Smooth muscle cell (in vitro differentiated cells): ENCODE data around the gene CORT. TPM values are rescaled to one million over a fixed set of nuclear protein-coding genes. Genes with fewer than 3 reads are reported as not detected.
"Not testable (repeated sequence)": the region's sequence is repeated elsewhere in the genome, so short reads cannot be mapped to it uniquely, and the experiment has no call there.

Experiments
- DNase-seq: peaks from one replicate; lab custom pipeline; 2025; ENCODE audit not compliant: unreplicated experiment; lab: John Stamatoyannopoulos, UW
- H2AFZ ChIP-seq: fragments of 200-600 bp; sonication (generic); 2 replicates; pipeline ENCODE4 v1.6.0; 2016; ENCODE audit warnings: antibody characterized with exemption, low read depth, mild to moderate bottlenecking
- H3F3A ChIP-seq: fragments of 200-600 bp; sonication (generic); 2 replicates; pipeline ENCODE4 v1.6.0; 2017; ENCODE audit warnings: antibody characterized with exemption, low read depth
- H3K27ac ChIP-seq: fragments of 200-600 bp; sonication (generic); 2 replicates; pipeline ENCODE4 v1.5.1; 2016; ENCODE audit warnings: low read depth, mild to moderate bottlenecking
- H3K27me3 ChIP-seq: fragments of 200-600 bp; sonication (generic); 2 replicates; pipeline ENCODE4 v1.6.1; 2016; ENCODE audit warnings: low read depth, mild to moderate bottlenecking
- H3K36me3 ChIP-seq: fragments of 200-600 bp; sonication (generic); 2 replicates; pipeline ENCODE4 v1.5.1; 2016; ENCODE audit warnings: low read depth
- H3K4me1 ChIP-seq: fragments of 200-600 bp; sonication (generic); 2 replicates; pipeline ENCODE4 v1.5.1; 2016; ENCODE audit warnings: low read depth
- H3K4me2 ChIP-seq: fragments of 200-600 bp; sonication (generic); 2 replicates; pipeline ENCODE4 v1.6.0; 2016; ENCODE audit warnings: mild to moderate bottlenecking
- H3K4me3 ChIP-seq: fragments of 200-600 bp; sonication (generic); 2 replicates; pipeline ENCODE4 v1.5.1; 2016; ENCODE audit warnings: mild to moderate bottlenecking
- H3K79me2 ChIP-seq: fragments of 200-600 bp; sonication (generic); 2 replicates; pipeline ENCODE4 v1.6.0; 2016; ENCODE audit warnings: low read depth, mild to moderate bottlenecking
- H3K9ac ChIP-seq: fragments of 200-600 bp; sonication (generic); 2 replicates; pipeline ENCODE4 v1.6.0; 2016; ENCODE audit warnings: low read depth
- H3K9me3 ChIP-seq: fragments of 200-600 bp; sonication (generic); replicated peaks from 2 replicates; pipeline ENCODE4 v1.5.1; 2016; ENCODE audit warnings: low read depth
- H4K20me1 ChIP-seq: fragments of 200-600 bp; sonication (generic); 2 replicates; pipeline ENCODE4 v1.6.0; 2016; ENCODE audit warnings: low read depth
- CTCF ChIP-seq: fragments of 200-600 bp; sonication (generic); IDR thresholded peaks from 2 replicates; pipeline ENCODE4 v1.5.1; 2017; ENCODE audit warnings: borderline replicate concordance, mild to moderate bottlenecking, antibody characterized with exemption; ENCODE audit not compliant: insufficient read depth, poor library complexity, severe bottlenecking
- WGBS: methylation state at CpG from one replicate; pipeline ENCODE4 v1.1.7; 2016; ENCODE audit warnings: low lambda C conversion rate; 5-methylcytosine and 5-hydroxymethylcytosine counted together
- polyA plus RNA-seq: library from polyadenylated mRNA; unstranded; fragments of >200 nt; fragmentation: Nextera tagmentation; extraction: Ambion mirVana; gene quantifications from 2 replicates; pipeline ENCODE4 v1.2.1, GENCODE V29; 2016
- total RNA-seq: library from RNA; depleted of rRNA; stranded (reverse); fragments of >200 nt; gene quantifications from 2 replicates; pipeline ENCODE4 v1.2.3, GENCODE V29; 2014

CORT gene
- total and polyA plus RNA-seq, 2 experiments from 2014 or later, result not detected

DNA sequence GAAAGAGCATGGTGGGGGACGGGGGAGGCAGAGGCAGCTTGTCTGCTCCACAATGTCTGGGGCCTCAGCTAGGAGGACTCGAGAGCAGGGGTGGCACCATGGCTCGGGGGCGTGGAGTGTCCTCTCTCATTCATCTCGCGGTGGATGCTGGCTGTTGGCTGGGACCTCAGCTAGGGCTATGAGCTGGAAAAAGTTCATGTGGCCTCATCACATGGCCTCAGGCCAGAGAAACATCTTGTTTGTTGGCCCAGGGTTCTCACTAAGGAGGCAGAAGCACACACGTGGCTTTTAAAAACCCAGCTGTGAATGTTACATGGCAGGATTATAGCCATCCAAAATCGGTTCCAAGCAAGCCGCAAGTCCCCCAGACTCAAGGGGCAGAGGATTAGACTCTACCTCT is 25.8 kb upstream of the CORT start:
- Histone ChIP-seq H3K27ac (no peak overlapping the region), H3K4me2 (no peak overlapping the region), H3K9ac (no peak overlapping the region), H4K20me1 (no peaks in the 10 kb centered on the region), H3K4me3 (no peak overlapping the region), H3K79me2 (no peaks in the 10 kb centered on the region), H2AFZ (no peak overlapping the region), H3K4me1 (no peaks in the 10 kb centered on the region), H3K9me3 (no peaks in the 10 kb centered on the region), H3F3A (no peaks in the 10 kb centered on the region), H3K27me3 (no peaks in the 10 kb centered on the region), H3K36me3 (no peaks in the 10 kb centered on the region)
- DNase-seq, result no peak
- WGBS, result 85% methylated on average over 9 of the region's 9 CpGs
- no peak for TF ChIP-seq CTCF

DNA sequence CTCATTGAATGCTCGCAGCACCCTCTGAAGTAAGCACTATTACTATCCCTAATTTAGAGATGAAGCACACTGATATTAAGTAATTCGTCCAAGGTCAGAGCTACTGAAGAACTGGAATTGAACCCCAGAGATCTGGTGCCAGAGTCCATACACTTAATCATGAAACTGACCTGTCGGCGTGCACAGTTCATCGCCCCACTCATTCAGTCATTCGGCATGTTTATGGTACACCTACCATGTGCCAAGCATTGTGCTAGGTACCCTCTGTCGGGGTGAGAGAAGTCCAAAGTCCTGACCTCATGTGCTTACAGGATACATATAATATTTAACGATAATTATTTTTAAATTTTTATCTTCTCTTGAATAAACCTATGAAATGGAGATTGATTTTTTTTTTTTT is 25.2 kb upstream of the CORT start:
- no peak overlapping the region for H2AFZ ChIP-seq
- TF ChIP-seq CTCF, result no peak
- WGBS, result 94% methylated on average over 8 of the region's 8 CpGs

DNA sequence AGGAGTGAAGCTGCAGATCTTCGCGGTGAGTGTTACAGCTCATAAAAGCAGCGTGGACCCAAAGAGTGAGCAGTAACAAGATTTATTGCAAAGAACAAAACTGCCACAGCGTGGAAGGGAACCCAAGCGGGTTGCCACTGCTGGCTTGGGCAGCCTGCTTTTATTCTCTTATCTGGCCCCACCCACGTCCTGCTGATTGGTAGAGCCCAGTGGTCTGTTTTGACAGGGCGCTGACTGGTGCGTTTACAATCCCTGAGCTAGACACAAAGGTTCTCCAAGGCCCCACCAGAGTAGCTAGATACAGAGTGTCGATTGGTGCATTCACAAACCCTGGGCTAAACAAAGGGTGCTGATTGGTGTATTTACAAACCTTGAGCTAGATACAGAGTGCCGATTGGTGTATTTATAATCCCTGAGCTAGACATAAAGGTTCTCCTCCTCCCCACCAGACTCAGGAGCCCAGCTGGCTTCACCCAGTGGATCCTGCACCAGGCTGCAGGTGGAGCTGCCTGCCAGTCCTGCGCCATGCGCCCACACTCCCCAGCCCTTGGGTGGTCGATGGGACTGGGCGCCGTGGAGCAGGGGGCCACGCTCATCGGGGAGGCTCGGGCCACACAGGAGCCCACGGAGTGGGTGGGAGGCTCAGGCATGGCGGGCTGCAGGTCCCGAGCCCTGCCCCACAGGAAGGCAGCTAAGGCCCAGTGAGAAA is 23.9 kb upstream of the CORT start:
- H3K79me2 ChIP-seq, H3K9ac ChIP-seq, H3K9me3 ChIP-seq, H3K4me2 ChIP-seq, DNase-seq, H2AFZ ChIP-seq, H3K27ac ChIP-seq, H3K4me3 ChIP-seq, H3K27me3 ChIP-seq, H3K36me3 ChIP-seq, H3F3A ChIP-seq, H4K20me1 ChIP-seq, H3K4me1 ChIP-seq: not testable (repeated sequence)
- WGBS, result 85% methylated on average over 21 of the region's 21 CpGs

More for the DNA sequence above, 25.2 kb upstream of the CORT start:
- no peak overlapping the region for H3K27ac ChIP-seq
- H3K4me1 ChIP-seq, result no peaks in the 10 kb centered on the region
- no peaks in the 10 kb centered on the region for H3K9me3 ChIP-seq
- no peak overlapping the region for H3K9ac ChIP-seq
- H3K4me2 ChIP-seq, result no peak overlapping the region
- DNase-seq, result no peak
- no peaks in the 10 kb centered on the region for H3K27me3 ChIP-seq
- H3K4me3 ChIP-seq, result no peak overlapping the region
- no peaks in the 10 kb centered on the region for H3K36me3 ChIP-seq
- H3F3A ChIP-seq, result no peaks in the 10 kb centered on the region
- no peaks in the 10 kb centered on the region for H3K79me2 ChIP-seq
- no peaks in the 10 kb centered on the region for H4K20me1 ChIP-seq

GRCh38 chr1:10426535-10426848 is 23.3 kb upstream of the CORT start:
- not testable (repeated sequence) for H3K4me2 ChIP-seq, DNase-seq, H3K4me1 ChIP-seq, H3K27me3 ChIP-seq, H2AFZ ChIP-seq, H3K9ac ChIP-seq, H3K79me2 ChIP-seq, H4K20me1 ChIP-seq, H3K27ac ChIP-seq, H3F3A ChIP-seq, H3K36me3 ChIP-seq, H3K9me3 ChIP-seq, H3K4me3 ChIP-seq
- WGBS, result 97% methylated on average over 15 of the region's 21 CpGs

DNA sequence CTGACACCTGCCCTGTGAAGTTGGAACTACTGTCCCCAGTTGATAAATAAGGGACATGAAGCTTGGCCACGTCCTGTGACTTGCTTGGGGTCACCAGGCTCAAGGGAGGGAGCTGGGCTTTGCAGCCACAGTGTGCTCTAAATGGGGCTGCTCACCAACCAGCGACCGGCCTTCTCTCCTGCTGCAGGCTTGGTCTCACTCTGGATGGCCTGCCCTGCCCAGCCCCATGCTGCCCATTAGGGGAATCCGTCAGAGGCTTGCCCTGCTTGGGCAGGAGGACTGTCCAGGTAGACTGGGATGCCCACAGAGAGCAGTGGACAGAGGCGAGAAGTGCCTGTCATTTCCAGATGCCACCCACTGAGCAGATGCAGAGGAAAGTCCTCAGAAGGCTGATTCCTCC is 20.8 kb upstream of the CORT start:
- no peak for DNase-seq
- Histone ChIP-seq H3K4me2 (no peak overlapping the region), H3K27me3 (no peaks in the 10 kb centered on the region), H3K9ac (no peak overlapping the region), H3K9me3 (no peaks in the 10 kb centered on the region), H3F3A (no peaks in the 10 kb centered on the region), H3K4me1 (peaks cover 5% of the 10 kb centered on the region), H3K79me2 (no peaks in the 10 kb centered on the region), H2AFZ (no peak overlapping the region), H3K36me3 (no peaks in the 10 kb centered on the region), H3K27ac (no peak overlapping the region), H3K4me3 (no peak overlapping the region), H4K20me1 (no peaks in the 10 kb centered on the region)
- TF ChIP-seq CTCF, result no peak
- 85% methylated on average over 5 of the region's 5 CpGs for WGBS
